Sigmoid colon (tissue), 7 donors: ENCODE data around the gene IQCM. TPM values are rescaled to one million over a fixed set of nuclear protein-coding genes. Genes with fewer than 3 reads are reported as not detected.

Experiments used
- DNase-seq: peaks from one replicate; pipeline ENCODE4 v3.0.0-alpha.2; 2019
- H3K27ac ChIP-seq, 4 donors: fragments of 200-600 bp; sonication (generic); one replicate each; pipeline ENCODE4 v1.5.1; 2016 to 2019; ENCODE audit warnings: mild to moderate bottlenecking in 1 of 4
- H3K27me3 ChIP-seq, 3 donors: fragments of 200-600 bp; sonication (generic); one replicate each; pipeline ENCODE4 v1.5.1; 2019; ENCODE audit warnings: mild to moderate bottlenecking in 1 of 3
- H3K36me3 ChIP-seq, 4 donors: fragments of 200-600 bp; sonication (generic); one replicate each; pipeline ENCODE4 v1.5.1; 2016 to 2019
- H3K4me1 ChIP-seq, 4 donors: fragments of 200-600 bp; sonication (generic); one replicate each; pipeline ENCODE4 v1.5.1; 2017 to 2019
- H3K4me3 ChIP-seq, 4 donors: fragments of 200-600 bp; sonication (generic); one replicate each; pipeline ENCODE4 v1.5.1; 2017 to 2019; ENCODE audit warnings: mild to moderate bottlenecking in 2 of 4, moderate library complexity in 1 of 4
- H3K9me3 ChIP-seq, 4 donors: fragments of 200-600 bp in 3 of 4; sonication (generic) in 3 of 4; one replicate each; pipeline versions ENCODE4 v1.5.1 to v1.6.1; 2013 to 2019
- CTCF ChIP-seq, 4 experiments: fragments of 450-650 bp in 3 of 4; fragments of 200-600 bp in 1 of 4; IDR thresholded peaks; one replicate each; pipeline ENCODE4 v1.5.1; 2016 to 2019; ENCODE audit warnings: antibody characterized with exemption in 4 of 4, mild to moderate bottlenecking in 3 of 4, moderate library complexity in 2 of 4
- EP300 ChIP-seq, 4 donors: sonication (generic); formaldehyde crosslinking; IDR thresholded peaks; one replicate each; pipeline ENCODE4 v1.6.1; 2017; ENCODE audit warnings: antibody characterized with exemption in 4 of 4
- POLR2A ChIP-seq, 2 donors: fragments of 450-650 bp; IDR thresholded peaks; one replicate each; pipeline ENCODE4 v1.6.1; 2016; ENCODE audit warnings: antibody characterized with exemption in 2 of 2, mild to moderate bottlenecking in 2 of 2, moderate library complexity in 2 of 2
- POLR2AphosphoS5 ChIP-seq, 4 donors: sonication (generic); formaldehyde crosslinking; IDR thresholded peaks; one replicate each; pipeline ENCODE4 v1.6.1; 2017; ENCODE audit warnings: antibody characterized with exemption in 4 of 4
- WGBS, 2 donors: extraction: QIAGEN DNeasy Blood & Tissue Kit; methylation state at CpG; one replicate each; pipeline ENCODE4 v1.1.7; 2013; 5-methylcytosine and 5-hydroxymethylcytosine counted together
- intact Hi-C: fragments of 100-400 bp; cut with DNase I; formaldehyde crosslinking; loops from one replicate; pipeline ENCODE4 v1.15.1; 2023
- polyA plus RNA-seq, 3 donors: library from polyadenylated mRNA; stranded (reverse); fragments of 200-250 nt; gene quantifications; one replicate each; pipeline ENCODE4 v1.2.3, GENCODE V29; 2013
- total RNA-seq, 4 donors: library from RNA; depleted of rRNA; stranded (reverse); fragments of >200 nt; gene quantifications; one replicate each; pipeline ENCODE4 v1.1.0, GENCODE V29; 2016
- donor health status: healthy with polysubstance abuse.
- donor health status: Bipolar disorder and iron deficiency.
- donor health status: healthy.

IQCM gene
- total and polyA plus RNA-seq, 7 donors: 0.41 to 1.2 TPM; not detected in 5

GRCh38 chr4:149676076-149676475 is 139.6 kb downstream of the IQCM start:
- 39 to 46% methylated on average over 3 of the region's 3 CpGs for WGBS, 2 donors
- H3K36me3 ChIP-seq: no peaks in the 10 kb centered on the region
- H3K4me3 ChIP-seq: no peak overlapping the region
- TF ChIP-seq EP300 (IDR thresholded peaks at IDR 0.05) (no peak), POLR2AphosphoS5 (IDR thresholded peaks at IDR 0.05) (no peak), CTCF (IDR thresholded peaks at IDR 0.05) (no peak), POLR2A (IDR thresholded peaks at IDR 0.05) (no peak)
- no peak for DNase-seq
- H3K27me3 ChIP-seq: no peaks in the 10 kb centered on the region
- H3K4me1 ChIP-seq: no peaks in the 10 kb centered on the region
- peaks cover 0 to 3% (median 0%) of the 10 kb centered on the region in 4 donors for H3K9me3 ChIP-seq
- H3K27ac ChIP-seq: no peak overlapping the region
- intact Hi-C loops: no loop called here

- DNase-seq: no peak
- Histone ChIP-seq H3K9me3 (no peaks in the 10 kb centered on the region), H3K36me3 (no peaks in the 10 kb centered on the region), H3K4me3 (no peak overlapping the region), H3K27me3 (no peaks in the 10 kb centered on the region), H3K27ac (no peak overlapping the region), H3K4me1 (no peaks in the 10 kb centered on the region)
- TF ChIP-seq EP300 (IDR thresholded peaks at IDR 0.05) (no peak), POLR2AphosphoS5 (IDR thresholded peaks at IDR 0.05) (no peak), CTCF (IDR thresholded peaks at IDR 0.05) (no peak), POLR2A (IDR thresholded peaks at IDR 0.05) (no peak)
- intact Hi-C loops: no loop called here
Observed at GRCh38 chr4:149645790-149646189, 169.9 kb downstream of the IQCM start.

GRCh38 chr4:149638073-149638472 is 177.6 kb downstream of the IQCM start:
- no peak overlapping the region for H3K27ac ChIP-seq
- no peaks in the 10 kb centered on the region for H3K4me1 ChIP-seq
- no peak overlapping the region for H3K4me3 ChIP-seq
- no peaks in the 10 kb centered on the region for H3K36me3 ChIP-seq
- H3K27me3 ChIP-seq: no peaks in the 10 kb centered on the region
- no peak for DNase-seq
- no peak for TF ChIP-seq EP300 (IDR thresholded peaks at IDR 0.05)
- no peak for TF ChIP-seq POLR2A (IDR thresholded peaks at IDR 0.05)
- no peak for TF ChIP-seq CTCF (IDR thresholded peaks at IDR 0.05)
- no peak for TF ChIP-seq POLR2AphosphoS5 (IDR thresholded peaks at IDR 0.05)
- 60 to 70% methylated on average over 1 of the region's 1 CpG for WGBS, 2 donors
- H3K9me3 ChIP-seq: no peaks in the 10 kb centered on the region
- intact Hi-C loops: no loop called here

GRCh38 chr4:149634368-149634767 is 181.3 kb downstream of the IQCM start:
- no peak overlapping the region for H3K4me3 ChIP-seq
- TF ChIP-seq EP300 (IDR thresholded peaks at IDR 0.05) (no peak), POLR2A (IDR thresholded peaks at IDR 0.05) (no peak), CTCF (IDR thresholded peaks at IDR 0.05) (no peak), POLR2AphosphoS5 (IDR thresholded peaks at IDR 0.05) (no peak)
- H3K27ac ChIP-seq: no peak overlapping the region
- H3K27me3 ChIP-seq: no peaks in the 10 kb centered on the region
- no peaks in the 10 kb centered on the region for H3K4me1 ChIP-seq
- no peaks in the 10 kb centered on the region for H3K36me3 ChIP-seq
- H3K9me3 ChIP-seq: no peaks in the 10 kb centered on the region
- 74 to 89% methylated on average over 2 of the region's 2 CpGs for WGBS, 2 donors
- intact Hi-C loops: no loop called here
- no peak for DNase-seq

GRCh38 chr4:149631629-149632028 is 184.0 kb downstream of the IQCM start:
- Histone ChIP-seq H3K4me1 (no peaks in the 10 kb centered on the region), H3K27ac (no peak overlapping the region), H3K4me3 (no peak overlapping the region), H3K36me3 (no peaks in the 10 kb centered on the region), H3K27me3 (no peaks in the 10 kb centered on the region), H3K9me3 (no peaks in the 10 kb centered on the region)
- no peak for TF ChIP-seq POLR2AphosphoS5 (IDR thresholded peaks at IDR 0.05)
- no peak for DNase-seq
- 50 to 89% methylated on average over 1 of the region's 1 CpG for WGBS, 2 donors
- intact Hi-C loops: no loop called here
